ENCODE measurements around the gene SRPK1.

GRCh38 chr6:35933844-35934243 lies 12.9 kb upstream of the SRPK1 start:
- TF ChIP-seq POLR2A (IDR thresholded peaks at IDR 0.05; ENCODE audit: low read length) (no peak), GATA1 (IDR thresholded peaks at IDR 0.05; ENCODE audit: low read depth, low read length) (no peak)

All from erythroblast (primary cell).